ENCODE results near the gene ROR1.

DNA sequence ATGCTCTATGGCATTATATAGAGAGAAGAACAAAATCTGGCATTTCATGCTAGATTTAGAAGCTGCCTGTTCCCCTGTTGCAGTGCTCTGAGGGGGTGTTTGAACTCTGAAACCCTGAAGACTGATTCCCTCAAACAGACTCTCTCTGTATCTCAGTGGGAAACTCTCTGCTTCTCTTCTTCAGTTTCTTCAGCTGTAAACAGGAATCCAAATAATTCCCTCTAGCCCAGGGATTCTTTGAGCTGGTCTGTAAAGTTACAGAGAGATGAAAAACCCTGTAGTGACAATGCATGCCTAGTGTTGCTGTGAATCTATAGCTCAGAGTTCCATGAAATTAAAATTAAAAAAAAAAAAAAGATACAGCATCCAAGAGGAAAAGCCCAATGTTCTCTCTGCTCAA is 17.0 kb upstream of the ROR1 start:
- TF ChIP-seq, protein P1, sequence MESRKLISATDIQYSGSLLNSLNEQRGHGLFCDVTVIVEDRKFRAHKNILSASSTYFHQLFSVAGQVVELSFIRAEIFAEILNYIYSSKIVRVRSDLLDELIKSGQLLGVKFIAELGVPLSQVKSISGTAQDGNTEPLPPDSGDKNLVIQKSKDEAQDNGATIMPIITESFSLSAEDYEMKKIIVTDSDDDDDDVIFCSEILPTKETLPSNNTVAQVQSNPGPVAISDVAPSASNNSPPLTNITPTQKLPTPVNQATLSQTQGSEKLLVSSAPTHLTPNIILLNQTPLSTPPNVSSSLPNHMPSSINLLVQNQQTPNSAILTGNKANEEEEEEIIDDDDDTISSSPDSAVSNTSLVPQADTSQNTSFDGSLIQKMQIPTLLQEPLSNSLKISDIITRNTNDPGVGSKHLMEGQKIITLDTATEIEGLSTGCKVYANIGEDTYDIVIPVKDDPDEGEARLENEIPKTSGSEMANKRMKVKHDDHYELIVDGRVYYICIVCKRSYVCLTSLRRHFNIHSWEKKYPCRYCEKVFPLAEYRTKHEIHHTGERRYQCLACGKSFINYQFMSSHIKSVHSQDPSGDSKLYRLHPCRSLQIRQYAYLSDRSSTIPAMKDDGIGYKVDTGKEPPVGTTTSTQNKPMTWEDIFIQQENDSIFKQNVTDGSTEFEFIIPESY (IDR thresholded peaks at IDR 0.05; ENCODE audit: extremely low read depth, insufficient replicate concordance, low read length): no peak
- TF ChIP-seq, protein P2, sequence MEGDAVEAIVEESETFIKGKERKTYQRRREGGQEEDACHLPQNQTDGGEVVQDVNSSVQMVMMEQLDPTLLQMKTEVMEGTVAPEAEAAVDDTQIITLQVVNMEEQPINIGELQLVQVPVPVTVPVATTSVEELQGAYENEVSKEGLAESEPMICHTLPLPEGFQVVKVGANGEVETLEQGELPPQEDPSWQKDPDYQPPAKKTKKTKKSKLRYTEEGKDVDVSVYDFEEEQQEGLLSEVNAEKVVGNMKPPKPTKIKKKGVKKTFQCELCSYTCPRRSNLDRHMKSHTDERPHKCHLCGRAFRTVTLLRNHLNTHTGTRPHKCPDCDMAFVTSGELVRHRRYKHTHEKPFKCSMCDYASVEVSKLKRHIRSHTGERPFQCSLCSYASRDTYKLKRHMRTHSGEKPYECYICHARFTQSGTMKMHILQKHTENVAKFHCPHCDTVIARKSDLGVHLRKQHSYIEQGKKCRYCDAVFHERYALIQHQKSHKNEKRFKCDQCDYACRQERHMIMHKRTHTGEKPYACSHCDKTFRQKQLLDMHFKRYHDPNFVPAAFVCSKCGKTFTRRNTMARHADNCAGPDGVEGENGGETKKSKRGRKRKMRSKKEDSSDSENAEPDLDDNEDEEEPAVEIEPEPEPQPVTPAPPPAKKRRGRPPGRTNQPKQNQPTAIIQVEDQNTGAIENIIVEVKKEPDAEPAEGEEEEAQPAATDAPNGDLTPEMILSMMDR (IDR thresholded peaks at IDR 0.05 in 2 of 3, conservative IDR thresholded peaks at IDR 0.05 in 1 of 3; ENCODE audit: borderline replicate concordance in 1 of 3, insufficient read depth in 1 of 3, low read depth in 2 of 3, low read length in 2 of 3): no peak
- TF ChIP-seq POLR2A (IDR thresholded peaks at IDR 0.05; ENCODE audit: borderline replicate concordance, extremely low read depth, insufficient read depth, insufficient read length): no peak
- TF ChIP-seq POLR2AphosphoS5 (IDR thresholded peaks at IDR 0.05; ENCODE audit: low read depth, low read length): no peak
- TF ChIP-seq, protein P3, sequence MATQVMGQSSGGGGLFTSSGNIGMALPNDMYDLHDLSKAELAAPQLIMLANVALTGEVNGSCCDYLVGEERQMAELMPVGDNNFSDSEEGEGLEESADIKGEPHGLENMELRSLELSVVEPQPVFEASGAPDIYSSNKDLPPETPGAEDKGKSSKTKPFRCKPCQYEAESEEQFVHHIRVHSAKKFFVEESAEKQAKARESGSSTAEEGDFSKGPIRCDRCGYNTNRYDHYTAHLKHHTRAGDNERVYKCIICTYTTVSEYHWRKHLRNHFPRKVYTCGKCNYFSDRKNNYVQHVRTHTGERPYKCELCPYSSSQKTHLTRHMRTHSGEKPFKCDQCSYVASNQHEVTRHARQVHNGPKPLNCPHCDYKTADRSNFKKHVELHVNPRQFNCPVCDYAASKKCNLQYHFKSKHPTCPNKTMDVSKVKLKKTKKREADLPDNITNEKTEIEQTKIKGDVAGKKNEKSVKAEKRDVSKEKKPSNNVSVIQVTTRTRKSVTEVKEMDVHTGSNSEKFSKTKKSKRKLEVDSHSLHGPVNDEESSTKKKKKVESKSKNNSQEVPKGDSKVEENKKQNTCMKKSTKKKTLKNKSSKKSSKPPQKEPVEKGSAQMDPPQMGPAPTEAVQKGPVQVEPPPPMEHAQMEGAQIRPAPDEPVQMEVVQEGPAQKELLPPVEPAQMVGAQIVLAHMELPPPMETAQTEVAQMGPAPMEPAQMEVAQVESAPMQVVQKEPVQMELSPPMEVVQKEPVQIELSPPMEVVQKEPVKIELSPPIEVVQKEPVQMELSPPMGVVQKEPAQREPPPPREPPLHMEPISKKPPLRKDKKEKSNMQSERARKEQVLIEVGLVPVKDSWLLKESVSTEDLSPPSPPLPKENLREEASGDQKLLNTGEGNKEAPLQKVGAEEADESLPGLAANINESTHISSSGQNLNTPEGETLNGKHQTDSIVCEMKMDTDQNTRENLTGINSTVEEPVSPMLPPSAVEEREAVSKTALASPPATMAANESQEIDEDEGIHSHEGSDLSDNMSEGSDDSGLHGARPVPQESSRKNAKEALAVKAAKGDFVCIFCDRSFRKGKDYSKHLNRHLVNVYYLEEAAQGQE (IDR thresholded peaks at IDR 0.05; ENCODE audit: low read depth): no peak
- no peak for TF ChIP-seq EZH2 (IDR thresholded peaks at IDR 0.05)
- TF ChIP-seq SRF (IDR thresholded peaks at IDR 0.05; ENCODE audit: low read depth): no peak
- no peak for TF ChIP-seq CEBPB (IDR thresholded peaks at IDR 0.05; ENCODE audit: low read depth)
- TF ChIP-seq, protein P4, sequence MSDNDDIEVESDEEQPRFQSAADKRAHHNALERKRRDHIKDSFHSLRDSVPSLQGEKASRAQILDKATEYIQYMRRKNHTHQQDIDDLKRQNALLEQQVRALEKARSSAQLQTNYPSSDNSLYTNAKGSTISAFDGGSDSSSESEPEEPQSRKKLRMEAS (IDR thresholded peaks at IDR 0.05): no peak
- TF ChIP-seq, protein P5, sequence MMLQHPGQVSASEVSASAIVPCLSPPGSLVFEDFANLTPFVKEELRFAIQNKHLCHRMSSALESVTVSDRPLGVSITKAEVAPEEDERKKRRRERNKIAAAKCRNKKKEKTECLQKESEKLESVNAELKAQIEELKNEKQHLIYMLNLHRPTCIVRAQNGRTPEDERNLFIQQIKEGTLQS (IDR thresholded peaks at IDR 0.05): no peak
- TF ChIP-seq ZFX (IDR thresholded peaks at IDR 0.05): no peak
- TF ChIP-seq SIN3A (IDR thresholded peaks at IDR 0.05; ENCODE audit: low read depth): no peak
- no peak for TF ChIP-seq RAD21 (IDR thresholded peaks at IDR 0.05; ENCODE audit: low read depth)

Measured in HCT116 (cell line).